HG03439 (cell line): ENCODE results near the gene QSOX1.
"Not testable (repeated sequence)": the region's sequence is repeated elsewhere in the genome, so short reads cannot be mapped to it uniquely, and the experiment has no call there.

Experiments
- ATAC-seq: cut with Tn5 transposase; IDR thresholded peaks from one replicate; pipeline ENCODE4 v1.9.1; 2021; ENCODE audit warnings: mild to moderate bottlenecking, moderate library complexity; ENCODE audit not compliant: unreplicated experiment

QSOX1 gene

DNA sequence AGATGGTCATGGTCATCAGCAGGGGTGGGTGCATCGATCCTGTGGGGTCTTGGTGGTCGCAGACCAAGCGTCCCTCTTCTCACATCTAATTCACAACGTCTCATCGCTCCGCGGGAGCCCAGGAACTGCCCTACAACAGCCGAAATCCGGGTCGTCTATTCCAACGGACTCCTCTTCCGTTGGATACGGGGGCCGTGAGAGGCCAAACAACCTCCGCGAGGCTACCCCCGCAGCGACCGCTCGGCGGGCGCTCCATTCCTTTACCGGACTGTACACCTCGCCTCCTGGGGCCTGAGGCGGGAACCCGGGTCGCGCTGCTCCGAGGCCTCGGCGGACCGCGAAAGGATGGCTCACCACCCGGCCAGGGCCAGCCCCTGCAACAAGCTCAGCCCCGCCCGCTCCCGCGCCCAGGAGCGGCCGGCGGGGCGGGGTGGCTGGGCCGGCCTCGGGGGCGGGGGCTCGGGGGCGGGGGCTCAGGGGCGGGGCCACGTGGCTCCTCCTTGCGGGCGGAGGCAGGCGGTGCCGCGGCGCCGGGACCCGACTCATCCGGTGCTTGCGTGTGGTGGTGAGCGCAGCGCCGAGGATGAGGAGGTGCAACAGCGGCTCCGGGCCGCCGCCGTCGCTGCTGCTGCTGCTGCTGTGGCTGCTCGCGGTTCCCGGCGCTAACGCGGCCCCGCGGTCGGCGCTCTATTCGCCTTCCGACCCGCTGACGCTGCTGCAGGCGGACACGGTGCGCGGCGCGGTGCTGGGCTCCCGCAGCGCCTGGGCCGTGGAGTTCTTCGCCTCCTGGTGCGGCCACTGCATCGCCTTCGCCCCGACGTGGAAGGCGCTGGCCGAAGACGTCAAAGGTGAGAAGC is at the start of gene QSOX1:
TSS of gene QSOX1 (plus strand) at position 545 of the 857 bp plus-strand sequence. CDS start at position 584, 39 bp downstream.
- peak; percentile 93 for ATAC-seq

DNA sequence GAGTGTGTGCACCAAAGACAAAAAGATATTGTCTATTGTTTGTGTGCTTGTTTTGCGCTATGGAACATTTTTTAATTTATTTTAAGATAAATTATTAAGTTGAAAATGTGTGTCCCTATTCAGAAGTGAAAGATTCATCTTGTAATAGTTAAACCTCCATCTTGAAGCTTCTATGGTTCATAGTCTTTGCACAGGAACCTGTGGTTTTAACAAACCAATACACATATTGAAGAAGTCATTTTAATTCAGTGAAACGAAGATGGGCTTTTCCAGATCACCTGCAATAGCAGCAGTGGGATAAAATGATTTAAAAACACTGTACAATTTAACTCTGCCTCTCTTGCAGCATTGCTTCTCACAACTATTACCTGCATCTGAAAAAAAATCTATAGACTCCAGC is 42.6 kb upstream of the QSOX1 start:
- ATAC-seq, result no peak

- ATAC-seq, result no peak
These were observed 41.6 kb upstream of the QSOX1 start for GRCh38 chr1:180112984-180113647.

DNA sequence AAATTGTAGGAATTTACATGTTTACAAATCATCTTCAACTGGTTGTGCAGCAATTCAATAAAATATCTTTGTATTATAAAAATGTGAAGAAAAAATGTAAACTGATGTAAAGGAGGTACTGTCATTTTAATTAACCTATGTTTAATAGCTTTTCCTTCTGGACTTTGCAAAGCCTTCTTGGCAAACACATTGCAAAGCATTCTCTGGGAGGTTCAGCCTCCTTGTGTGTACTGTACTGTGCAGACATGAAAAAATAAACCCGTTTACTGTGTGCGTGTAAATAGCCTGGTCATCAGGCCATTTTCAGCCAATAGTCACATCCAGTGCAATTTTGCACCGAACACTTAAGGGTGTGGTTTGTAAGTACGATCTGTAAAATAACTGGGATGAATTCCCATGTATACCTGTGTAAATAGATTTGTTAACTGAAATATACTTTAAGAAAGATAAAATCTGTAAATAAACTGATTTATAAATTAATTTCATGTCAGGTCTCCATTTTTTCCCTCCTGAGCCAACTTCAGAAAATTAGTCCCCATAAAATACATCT is 40.2 kb upstream of the QSOX1 start:
- ATAC-seq, result no peak

DNA sequence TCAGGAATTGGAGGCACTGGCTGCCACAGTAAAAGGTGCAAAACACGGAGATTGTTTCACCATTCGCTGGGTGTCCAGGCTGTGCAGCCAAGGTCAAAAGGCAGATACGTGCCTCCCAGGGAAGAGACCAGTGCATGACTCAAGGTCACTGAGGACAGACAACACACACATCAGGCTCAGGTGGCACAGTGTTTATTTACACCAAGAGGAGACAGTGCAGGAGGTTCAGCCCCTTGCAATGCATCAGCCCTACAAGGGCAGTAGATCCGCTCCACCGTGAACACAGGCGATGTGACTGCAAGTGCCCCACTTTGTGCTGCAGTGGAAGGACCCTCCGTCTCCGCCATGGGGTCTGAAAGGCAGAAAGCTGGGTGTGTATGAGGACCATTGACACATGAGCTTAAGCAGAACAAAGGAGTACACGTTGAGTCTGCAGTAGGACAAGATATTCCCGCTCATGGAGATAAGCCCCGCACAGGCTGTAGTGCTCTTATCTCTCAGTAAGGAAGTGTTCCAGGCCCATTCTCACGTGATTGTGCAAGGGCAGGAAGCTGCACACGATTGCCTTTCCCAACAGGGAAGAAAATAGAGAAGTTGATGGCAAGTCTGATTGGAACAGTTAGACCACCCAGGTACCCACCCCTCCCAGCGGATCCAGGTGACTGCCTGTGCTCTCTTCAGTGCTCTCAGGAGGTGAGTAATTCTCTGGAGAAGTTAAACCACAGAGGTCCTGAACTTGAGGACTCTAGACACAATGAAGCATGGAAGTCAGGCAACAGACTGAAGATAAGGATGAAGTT is 37.5 kb upstream of the QSOX1 start:
- no peak for ATAC-seq

- no peak for ATAC-seq
These were observed 36.9 kb upstream of the QSOX1 start for GRCh38 chr1:180117764-180118116.

- ATAC-seq, result no peak
These were observed 34.8 kb upstream of the QSOX1 start for GRCh38 chr1:180119837-180120236.

GRCh38 chr1:180123463-180123936 is 31.2 kb upstream of the QSOX1 start:
- no peak for ATAC-seq

GRCh38 chr1:180130651-180131050 is 24.0 kb upstream of the QSOX1 start:
- no peak for ATAC-seq

DNA sequence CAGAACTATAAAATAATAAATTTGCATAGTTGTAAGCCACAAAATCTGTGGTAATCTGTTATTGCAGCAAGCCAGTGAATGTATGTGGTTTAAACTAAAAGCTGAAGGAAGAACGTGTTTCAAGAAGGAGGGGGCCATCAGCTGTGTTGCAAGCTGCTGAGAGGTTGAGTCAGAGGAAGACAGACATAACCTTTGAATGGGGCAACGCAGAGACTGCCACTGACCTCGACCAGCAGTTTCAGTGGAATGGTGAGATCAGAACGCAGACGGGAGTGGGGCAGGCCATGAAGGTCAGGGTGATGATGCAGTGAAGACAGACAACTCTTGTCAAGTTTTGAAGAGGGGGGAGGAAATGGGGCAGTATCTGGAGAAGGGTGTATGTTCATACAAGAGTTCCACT is 23.2 kb upstream of the QSOX1 start:
- no peak for ATAC-seq

- ATAC-seq, result no peak
These were observed 21.5 kb upstream of the QSOX1 start for GRCh38 chr1:180133193-180133592.

- not testable (repeated sequence) for ATAC-seq
These were observed 21.0 kb upstream of the QSOX1 start for GRCh38 chr1:180133688-180134087.

- no peak for ATAC-seq
These were observed 19.1 kb upstream of the QSOX1 start for GRCh38 chr1:180135535-180135934.

DNA sequence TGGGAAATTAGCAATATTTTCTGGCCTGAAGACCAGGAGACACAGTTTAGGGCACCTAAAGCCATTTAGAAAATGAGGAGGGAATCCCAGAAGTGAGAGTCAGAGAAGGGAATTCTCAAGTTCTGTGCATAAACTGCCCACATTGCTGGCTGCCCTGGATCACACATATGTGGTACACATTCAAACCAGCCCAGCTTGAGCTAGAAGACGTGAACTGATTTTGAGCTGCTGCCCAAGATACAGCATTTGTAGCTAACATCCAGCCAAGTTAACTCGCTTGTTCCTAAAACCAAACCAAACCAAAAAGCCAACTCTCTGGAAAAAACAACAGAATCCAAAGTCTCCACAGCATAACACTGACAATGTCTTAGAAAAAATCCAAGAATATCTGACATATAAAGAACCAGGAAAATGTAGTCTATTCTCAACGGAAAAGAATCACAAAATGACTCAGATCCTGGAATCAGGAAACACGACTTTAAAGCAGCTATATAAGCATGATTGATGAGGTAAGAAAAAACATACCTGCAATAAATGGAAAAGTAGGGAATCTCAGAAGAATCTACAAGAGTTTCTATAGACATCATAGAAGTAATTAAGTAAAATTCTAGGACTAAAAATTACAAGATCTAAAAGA is 18.2 kb upstream of the QSOX1 start:
- ATAC-seq, result no peak

- ATAC-seq, result no peak
These were observed 17.7 kb upstream of the QSOX1 start for GRCh38 chr1:180136968-180137356.

DNA sequence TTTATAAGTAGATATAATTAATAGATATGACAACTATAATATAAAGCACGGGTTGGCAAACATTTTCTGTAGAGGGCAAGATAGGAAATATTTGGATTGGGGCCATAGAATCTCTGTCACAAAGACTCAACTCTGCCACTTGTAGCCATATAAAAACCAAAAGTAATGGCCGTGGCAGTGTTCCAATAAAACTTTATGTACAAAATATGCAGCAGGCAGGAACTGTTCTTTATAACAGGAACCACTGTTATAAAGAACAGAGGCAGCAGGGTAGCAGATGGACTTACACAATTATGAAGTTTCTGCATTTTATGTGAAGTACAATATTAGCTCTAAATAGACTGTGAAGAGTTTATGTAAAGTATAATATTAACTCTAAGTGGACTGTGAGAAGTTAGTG is 16.9 kb upstream of the QSOX1 start:
- no peak for ATAC-seq

GRCh38 chr1:180141381-180141934 is 13.2 kb upstream of the QSOX1 start:
- ATAC-seq, result no peak

GRCh38 chr1:180143359-180143758 is 11.3 kb upstream of the QSOX1 start:
- no peak for ATAC-seq

- ATAC-seq, result no peak
These were observed 9.9 kb upstream of the QSOX1 start for GRCh38 chr1:180144659-180145357.

- no peak for ATAC-seq
These were observed 9.2 kb upstream of the QSOX1 start for GRCh38 chr1:180145446-180145845.
